Panc1 (cell line): ENCODE results near the gene ISCU. TPM values are rescaled to one million over a fixed set of nuclear protein-coding genes. Genes with fewer than 3 reads are reported as not detected.

Experiments used
- ATAC-seq: fragments of 200-7000 bp; cut with Tn5 transposase; 2 replicates; pipeline ENCODE4 v1.9.1; 2020; ENCODE audit warnings: mild to moderate bottlenecking, moderate library complexity
- BruUV-seq: library from RNA; stranded (reverse); fragments of 400-500 nt; replicated peaks from 2 replicates; lab custom pipeline; 2021; lab: Mats Ljungman, UMichigan
- CTCF ChIA-PET: fragments of 300-600 bp; sonication (Branson Sonifier 250); formaldehyde crosslinking; loops from one replicate; lab custom pipeline; 2022; ENCODE audit warnings: antibody characterized with exemption; lab: Charles Lee
- POLR2A ChIA-PET: fragments of 300-600 bp; sonication (Branson Sonifier 250); formaldehyde crosslinking; loops from one replicate; lab custom pipeline; 2022; ENCODE audit warnings: antibody characterized with exemption; lab: Charles Lee
- DNase-seq: peaks from one replicate; pipeline ENCODE4 v3.0.0-alpha.2; 2010; ENCODE audit warnings: low read depth, low spot score
- H3K27ac ChIP-seq: 2 replicates; pipeline ENCODE4 v1.5.1; 2011; ENCODE audit warnings: mild to moderate bottlenecking, low read length, inconsistent platforms
- H3K27me3 ChIP-seq: fragments of 200-500 bp; sonication (Bioruptor generic); 2 replicates; pipeline ENCODE4 v1.6.0; 2014; ENCODE audit warnings: low read length, inconsistent platforms; ENCODE audit not compliant: control insufficient read depth, insufficient read depth
- H3K36me3 ChIP-seq: fragments of 200-500 bp; sonication (Bioruptor generic); 2 replicates; pipeline ENCODE4 v1.5.1; 2014; ENCODE audit warnings: inconsistent platforms, mild to moderate bottlenecking, low read length, moderate library complexity; ENCODE audit not compliant: control insufficient read depth, insufficient read depth
- H3K4me1 ChIP-seq: 2 replicates; pipeline ENCODE4 v1.5.1; 2011; ENCODE audit warnings: inconsistent platforms, mild to moderate bottlenecking, low read length, moderate library complexity; ENCODE audit not compliant: control insufficient read depth, insufficient read depth
- H3K4me3 ChIP-seq, 2 experiments: 2 replicates each; pipeline ENCODE4 v1.5.1; 2011 to 2012; ENCODE audit warnings: low read depth in 2 of 2, low read length in 2 of 2, mild to moderate bottlenecking in 2 of 2, inconsistent platforms in 1 of 2, moderate library complexity in 1 of 2
- H3K9me3 ChIP-seq: fragments of 200-500 bp; sonication (Bioruptor generic); 2 replicates; pipeline ENCODE4 v1.5.1; 2014; ENCODE audit warnings: low read depth, mild to moderate bottlenecking, inconsistent platforms, low read length, moderate library complexity; ENCODE audit not compliant: control insufficient read depth, insufficient read depth
- POLR2AphosphoS5 ChIP-seq: IDR thresholded peaks from 2 replicates; pipeline ENCODE4 v1.6.1; 2012; ENCODE audit warnings: mild to moderate bottlenecking, low read depth, low read length, moderate library complexity
- SIN3A ChIP-seq: IDR thresholded peaks from 2 replicates; pipeline ENCODE4 v1.6.1; 2012; ENCODE audit warnings: low read depth, mild to moderate bottlenecking, low read length, moderate library complexity, borderline replicate concordance; ENCODE audit not compliant: insufficient read depth
- TCF7L2 ChIP-seq: IDR thresholded peaks from 2 replicates; pipeline ENCODE4 v1.6.1; 2011; ENCODE audit warnings: mild to moderate bottlenecking, low read depth, low read length, inconsistent platforms
- in situ Hi-C: cut with HindIII; loops from 2 replicates; pipeline ENCODE4 v1.10.0; 2016; ENCODE audit warnings: low sequenced_read_pairs, low pct_unique_long_range_greater_than_20kb
- intact Hi-C: fragments of 100-400 bp; cut with micrococcal nuclease; formaldehyde crosslinking; loops from one replicate; pipeline ENCODE4 v1.10.0; 2022; ENCODE audit not compliant: unreplicated experiment
- total RNA-seq: library from RNA; stranded (reverse); gene quantifications from one replicate; pipeline ENCODE4 v1.2.1, GENCODE V29; 2021; ENCODE audit not compliant: unreplicated experiment
- TF ChIP-seq, protein P1 (sequence below), 2 experiments: IDR thresholded peaks; 2 replicates each; pipeline ENCODE4 v1.6.1; 2011 to 2012; ENCODE audit warnings: low read depth in 2 of 2, control low read depth in 1 of 2, low read length in 1 of 2, mild to moderate bottlenecking in 1 of 2, moderate library complexity in 1 of 2; ENCODE audit not compliant: insufficient read depth in 1 of 2
- TF ChIP-seq, protein P2 (sequence below): fragments of 450-650 bp; IDR thresholded peaks from 2 replicates; pipeline ENCODE4 v1.5.1; 2017; ENCODE audit warnings: mild to moderate bottlenecking

Gene ISCU
- total RNA-seq, 1 experiment from 2014 or later: 66.1 TPM

DNA sequence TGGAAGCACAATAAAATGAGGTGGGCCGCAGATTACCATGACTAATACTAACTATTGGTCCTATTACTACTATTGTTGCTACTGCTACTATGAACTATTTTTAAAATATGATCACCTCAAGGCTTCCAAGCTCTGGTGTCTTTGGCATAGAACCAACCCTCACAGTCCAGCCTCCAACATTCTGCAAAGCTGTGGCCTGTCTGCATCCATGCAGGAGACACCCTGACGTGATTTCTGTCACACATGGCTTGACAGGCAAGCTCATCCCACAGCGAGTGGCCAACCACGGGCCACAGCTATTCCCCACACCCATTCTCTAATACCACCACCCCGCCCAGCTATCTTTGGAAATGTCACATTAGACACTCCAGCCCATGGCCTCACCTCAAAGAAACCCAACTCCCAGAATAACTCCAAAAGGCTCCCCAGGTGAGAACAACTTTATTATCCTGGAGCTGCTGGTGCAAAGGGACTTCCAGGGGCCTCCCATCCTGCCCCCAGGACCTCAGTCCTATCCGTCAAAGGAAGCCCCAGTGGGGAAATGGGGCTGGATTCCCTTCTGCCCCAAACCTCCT is 14.4 kb downstream of the ISCU start:
- Histone ChIP-seq H3K9me3 (no peaks in the 10 kb centered on the region), H3K4me1 (no peaks in the 10 kb centered on the region), H3K4me3 (no peak overlapping the region), H3K36me3 (no peaks in the 10 kb centered on the region), H3K27me3 (no peaks in the 10 kb centered on the region), H3K27ac (no peak overlapping the region)
- DNase-seq (no peak), ATAC-seq (no peak)
- ChIA-PET POLR2A (no interaction called here), CTCF (no interaction called here)
- in situ Hi-C loops (no loop called here), intact Hi-C loops (no loop called here)
- no TSS peak for BruUV-seq
- TF ChIP-seq POLR2AphosphoS5: no peak
- no peak for TF ChIP-seq TCF7L2
- TF ChIP-seq, protein P1, sequence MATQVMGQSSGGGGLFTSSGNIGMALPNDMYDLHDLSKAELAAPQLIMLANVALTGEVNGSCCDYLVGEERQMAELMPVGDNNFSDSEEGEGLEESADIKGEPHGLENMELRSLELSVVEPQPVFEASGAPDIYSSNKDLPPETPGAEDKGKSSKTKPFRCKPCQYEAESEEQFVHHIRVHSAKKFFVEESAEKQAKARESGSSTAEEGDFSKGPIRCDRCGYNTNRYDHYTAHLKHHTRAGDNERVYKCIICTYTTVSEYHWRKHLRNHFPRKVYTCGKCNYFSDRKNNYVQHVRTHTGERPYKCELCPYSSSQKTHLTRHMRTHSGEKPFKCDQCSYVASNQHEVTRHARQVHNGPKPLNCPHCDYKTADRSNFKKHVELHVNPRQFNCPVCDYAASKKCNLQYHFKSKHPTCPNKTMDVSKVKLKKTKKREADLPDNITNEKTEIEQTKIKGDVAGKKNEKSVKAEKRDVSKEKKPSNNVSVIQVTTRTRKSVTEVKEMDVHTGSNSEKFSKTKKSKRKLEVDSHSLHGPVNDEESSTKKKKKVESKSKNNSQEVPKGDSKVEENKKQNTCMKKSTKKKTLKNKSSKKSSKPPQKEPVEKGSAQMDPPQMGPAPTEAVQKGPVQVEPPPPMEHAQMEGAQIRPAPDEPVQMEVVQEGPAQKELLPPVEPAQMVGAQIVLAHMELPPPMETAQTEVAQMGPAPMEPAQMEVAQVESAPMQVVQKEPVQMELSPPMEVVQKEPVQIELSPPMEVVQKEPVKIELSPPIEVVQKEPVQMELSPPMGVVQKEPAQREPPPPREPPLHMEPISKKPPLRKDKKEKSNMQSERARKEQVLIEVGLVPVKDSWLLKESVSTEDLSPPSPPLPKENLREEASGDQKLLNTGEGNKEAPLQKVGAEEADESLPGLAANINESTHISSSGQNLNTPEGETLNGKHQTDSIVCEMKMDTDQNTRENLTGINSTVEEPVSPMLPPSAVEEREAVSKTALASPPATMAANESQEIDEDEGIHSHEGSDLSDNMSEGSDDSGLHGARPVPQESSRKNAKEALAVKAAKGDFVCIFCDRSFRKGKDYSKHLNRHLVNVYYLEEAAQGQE (IDR thresholded peaks at IDR 0.05; ENCODE audit: insufficient read depth in 1 of 2, low read depth in 2 of 2, low read length in 1 of 2): no peak
- no peak for TF ChIP-seq SIN3A
- TF ChIP-seq, protein P2, sequence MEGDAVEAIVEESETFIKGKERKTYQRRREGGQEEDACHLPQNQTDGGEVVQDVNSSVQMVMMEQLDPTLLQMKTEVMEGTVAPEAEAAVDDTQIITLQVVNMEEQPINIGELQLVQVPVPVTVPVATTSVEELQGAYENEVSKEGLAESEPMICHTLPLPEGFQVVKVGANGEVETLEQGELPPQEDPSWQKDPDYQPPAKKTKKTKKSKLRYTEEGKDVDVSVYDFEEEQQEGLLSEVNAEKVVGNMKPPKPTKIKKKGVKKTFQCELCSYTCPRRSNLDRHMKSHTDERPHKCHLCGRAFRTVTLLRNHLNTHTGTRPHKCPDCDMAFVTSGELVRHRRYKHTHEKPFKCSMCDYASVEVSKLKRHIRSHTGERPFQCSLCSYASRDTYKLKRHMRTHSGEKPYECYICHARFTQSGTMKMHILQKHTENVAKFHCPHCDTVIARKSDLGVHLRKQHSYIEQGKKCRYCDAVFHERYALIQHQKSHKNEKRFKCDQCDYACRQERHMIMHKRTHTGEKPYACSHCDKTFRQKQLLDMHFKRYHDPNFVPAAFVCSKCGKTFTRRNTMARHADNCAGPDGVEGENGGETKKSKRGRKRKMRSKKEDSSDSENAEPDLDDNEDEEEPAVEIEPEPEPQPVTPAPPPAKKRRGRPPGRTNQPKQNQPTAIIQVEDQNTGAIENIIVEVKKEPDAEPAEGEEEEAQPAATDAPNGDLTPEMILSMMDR: no peak

DNA sequence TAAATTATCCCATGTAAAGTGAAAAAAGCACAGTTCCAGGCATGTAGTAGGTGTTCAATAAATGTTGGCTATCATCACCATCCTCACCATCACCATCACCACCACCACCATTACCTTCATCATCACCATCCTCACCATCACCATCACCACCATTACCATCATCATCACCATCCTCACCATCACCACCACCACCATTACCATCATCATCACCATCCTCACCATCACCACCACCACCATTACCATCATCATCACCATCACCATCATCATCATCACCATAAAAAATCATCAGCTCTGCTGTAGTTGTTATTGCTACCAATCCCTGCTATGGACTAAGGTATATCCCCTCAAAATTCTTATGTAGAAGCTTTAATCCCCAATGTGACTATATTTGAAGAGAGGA is 15.1 kb downstream of the ISCU start:
- intact Hi-C loops: no loop called here
- Histone ChIP-seq H3K4me1 (no peaks in the 10 kb centered on the region), H3K9me3 (no peaks in the 10 kb centered on the region), H3K36me3 (no peaks in the 10 kb centered on the region), H3K27ac (no peak overlapping the region), H3K4me3 (no peak overlapping the region), H3K27me3 (no peaks in the 10 kb centered on the region)
- no peak for ATAC-seq
- no peak for TF ChIP-seq POLR2AphosphoS5
- no peak for TF ChIP-seq SIN3A
- TF ChIP-seq, protein P1 (IDR thresholded peaks at IDR 0.05; ENCODE audit: insufficient read depth in 1 of 2, low read depth in 2 of 2, low read length in 1 of 2): no peak
- TF ChIP-seq TCF7L2: no peak
- TF ChIP-seq, protein P2: no peak
- DNase-seq: no peak
- in situ Hi-C loops: no loop called here
- ChIA-PET POLR2A (no interaction called here), CTCF (no interaction called here)
- no TSS peak for BruUV-seq
